GM20431 (cell line): ENCODE data around the gene MDFI.

Source experiments
- in situ Hi-C: fragments of 300-500 bp; cut with MseI, MboI; formaldehyde crosslinking; loops from one replicate; pipeline ENCODE4 v1.15.0; 2020; ENCODE audit warnings: low sequenced_read_pairs; ENCODE audit not compliant: unreplicated experiment

Gene MDFI

DNA sequence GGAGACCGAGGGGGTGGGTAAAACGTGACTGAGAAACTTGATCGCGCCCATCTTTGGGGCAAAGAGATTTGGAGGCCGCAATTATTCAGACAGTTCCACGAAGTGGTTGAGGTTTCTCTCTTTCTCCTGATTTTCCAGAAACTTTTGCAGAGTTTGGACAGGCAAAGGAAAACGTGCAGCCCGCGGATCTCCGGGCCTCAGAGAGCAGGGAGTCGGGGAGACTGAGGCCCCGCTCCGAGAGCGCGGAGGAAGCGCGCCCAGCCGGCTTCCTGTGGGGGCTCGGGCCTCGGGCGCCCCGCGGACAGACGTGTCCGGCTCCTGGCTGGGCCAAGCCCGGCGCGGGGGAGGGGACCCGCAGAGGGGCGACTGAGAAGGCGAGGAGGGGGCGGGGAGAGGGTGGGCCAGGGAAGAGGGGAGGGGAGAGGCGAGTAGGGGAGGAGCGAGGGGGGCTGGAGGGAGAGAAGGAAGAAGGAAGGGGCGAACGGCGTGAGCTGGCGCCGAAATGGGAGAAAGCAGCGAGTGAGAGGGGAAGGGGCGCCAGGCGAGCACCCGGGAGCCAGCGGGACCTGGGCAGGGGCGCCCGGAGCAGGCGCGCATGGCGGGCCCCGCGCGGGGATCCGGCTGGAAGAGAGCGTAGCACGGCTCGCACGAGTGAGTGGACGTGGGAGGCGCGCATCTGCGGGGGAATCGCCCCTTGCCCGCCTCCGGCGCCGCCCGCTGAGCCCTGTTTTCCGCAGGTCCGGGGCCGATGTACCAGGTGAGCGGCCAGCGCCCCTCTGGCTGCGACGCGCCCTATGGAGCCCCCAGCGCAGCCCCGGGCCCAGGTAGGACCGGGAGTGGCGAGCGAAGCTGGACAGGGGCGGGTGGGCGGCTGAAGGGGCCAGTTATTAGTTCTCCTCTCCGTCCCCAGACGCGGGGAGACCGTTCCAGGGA lies at the start of gene MDFI:
TSS of gene MDFI (plus strand) at position 467 of the 933 bp plus-strand sequence. CDS start at position 749, 282 bp downstream.
- in situ Hi-C loops, result no loop called here

DNA sequence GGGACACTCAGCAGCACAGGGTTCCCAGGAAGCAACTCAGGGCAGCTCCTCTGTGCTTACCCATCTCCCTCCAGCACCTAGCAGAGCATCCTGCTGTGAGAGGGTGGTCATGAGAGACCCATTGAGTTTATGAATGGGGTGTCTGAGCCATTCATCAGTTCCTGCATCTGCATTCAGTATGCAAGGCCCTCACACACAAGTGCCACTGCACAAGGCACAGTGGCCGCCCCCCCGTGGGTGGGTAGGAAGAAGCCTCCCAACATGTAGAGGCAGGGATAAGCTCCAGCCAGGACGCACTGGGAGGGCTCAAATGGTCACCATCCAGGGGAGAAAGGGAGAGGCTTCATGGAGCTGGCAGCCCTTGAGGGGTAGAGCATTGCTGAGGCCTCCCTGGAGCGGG lies 49.0 kb upstream of the MDFI start:
- in situ Hi-C loops, result no loop called here

- in situ Hi-C loops, result loop anchor here (5.0 kb wide), 1 partner anchor 128 kb away; no protein-coding TSS in a partner anchor
Observed at GRCh38 chr6:41589636-41590622, 48.3 kb upstream of the MDFI start.

GRCh38 chr6:41591122-41591521 lies 47.1 kb upstream of the MDFI start:
- in situ Hi-C loops, result loop anchor here (5.0 kb wide), 1 partner anchor 129 kb away; no protein-coding TSS in a partner anchor

- in situ Hi-C loops, result loop anchor here (5.0 kb wide), 1 partner anchor 130 kb away; no protein-coding TSS in a partner anchor
Observed at GRCh38 chr6:41591859-41592502, 46.3 kb upstream of the MDFI start.

GRCh38 chr6:41593406-41593805 lies 44.9 kb upstream of the MDFI start:
- in situ Hi-C loops, result loop anchor here (5.0 kb wide), 1 partner anchor 131 kb away; no protein-coding TSS in a partner anchor

DNA sequence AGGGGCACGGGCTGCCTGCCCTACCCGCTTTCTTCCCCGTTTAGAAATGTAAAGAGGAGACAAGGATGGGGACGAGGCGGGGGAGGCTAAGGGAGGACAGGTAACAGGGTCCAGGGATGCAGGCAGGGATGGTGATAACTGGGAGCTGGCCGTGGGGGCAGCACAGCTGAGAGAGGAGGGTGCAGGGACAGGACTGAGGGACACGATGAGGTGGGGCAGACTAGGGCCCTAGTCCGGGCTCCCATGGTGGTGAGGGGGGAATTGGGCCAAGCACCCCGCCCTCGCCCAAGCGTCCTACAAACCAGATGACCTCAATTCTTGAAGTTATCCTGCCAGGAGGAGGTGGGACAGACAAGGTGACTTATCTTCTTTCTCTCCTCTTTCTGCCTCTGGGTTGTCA lies 44.4 kb upstream of the MDFI start:
- in situ Hi-C loops, result loop anchor here (5.0 kb wide), 1 partner anchor 132 kb away; no protein-coding TSS in a partner anchor

DNA sequence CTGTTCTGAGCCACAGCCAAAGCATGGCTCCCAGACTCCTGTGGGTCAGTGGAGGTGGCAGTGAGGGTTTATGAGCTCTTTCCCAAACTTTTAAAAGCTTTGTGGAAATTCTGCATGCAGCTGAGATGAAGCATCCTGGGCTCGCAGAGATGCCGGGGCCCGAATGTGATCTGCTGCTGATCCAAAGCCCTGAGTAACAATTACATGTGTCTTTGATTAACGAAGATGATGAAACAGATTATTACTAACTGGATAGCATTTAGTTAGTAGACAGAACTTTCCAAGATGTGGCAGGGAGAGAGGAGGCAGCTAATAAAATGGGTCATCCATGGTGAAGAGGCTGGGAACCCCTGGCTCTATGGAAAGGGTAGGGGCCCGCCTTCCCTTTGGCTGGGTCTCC lies 43.9 kb upstream of the MDFI start:
- in situ Hi-C loops, result loop anchor here (5.0 kb wide), 1 partner anchor 132 kb away; no protein-coding TSS in a partner anchor

GRCh38 chr6:41594766-41595165 lies 43.5 kb upstream of the MDFI start:
- in situ Hi-C loops, result loop anchor here (5.0 kb wide), 1 partner anchor 132 kb away; no protein-coding TSS in a partner anchor

- in situ Hi-C loops, result no loop called here
Observed at GRCh38 chr6:41595166-41595565, 43.1 kb upstream of the MDFI start.

DNA sequence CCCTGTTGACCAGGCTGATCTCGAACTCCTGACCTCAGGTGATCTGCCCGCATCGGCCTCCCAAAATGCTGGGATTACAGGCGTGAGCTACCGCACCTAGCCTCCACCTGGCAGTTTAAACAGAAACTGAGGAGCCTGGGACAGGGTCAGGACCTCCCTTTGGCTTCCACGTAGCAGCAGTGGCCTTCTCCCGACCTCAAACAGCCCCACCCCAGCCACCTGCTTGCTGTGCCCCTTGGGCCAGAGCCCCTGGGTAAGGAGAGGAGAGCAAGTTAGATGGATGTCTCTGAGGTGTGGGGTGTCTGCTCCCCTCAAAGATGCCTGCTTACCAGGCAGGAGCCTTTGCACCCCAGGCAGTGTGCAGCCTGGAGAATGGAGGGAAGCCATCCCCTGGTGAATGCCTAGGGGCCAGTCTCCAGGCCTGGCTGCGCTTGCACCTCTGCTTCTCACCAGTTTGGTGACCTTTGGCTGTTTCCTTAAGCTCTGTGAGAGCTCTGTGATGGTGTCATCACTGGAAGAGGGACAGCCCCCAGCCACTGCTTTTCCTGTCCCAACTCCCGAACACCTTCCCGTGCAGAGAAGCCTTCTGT lies 42.1 kb upstream of the MDFI start:
- in situ Hi-C loops, result no loop called here

- in situ Hi-C loops, result no loop called here
Observed at GRCh38 chr6:41596807-41597206, 41.5 kb upstream of the MDFI start.

DNA sequence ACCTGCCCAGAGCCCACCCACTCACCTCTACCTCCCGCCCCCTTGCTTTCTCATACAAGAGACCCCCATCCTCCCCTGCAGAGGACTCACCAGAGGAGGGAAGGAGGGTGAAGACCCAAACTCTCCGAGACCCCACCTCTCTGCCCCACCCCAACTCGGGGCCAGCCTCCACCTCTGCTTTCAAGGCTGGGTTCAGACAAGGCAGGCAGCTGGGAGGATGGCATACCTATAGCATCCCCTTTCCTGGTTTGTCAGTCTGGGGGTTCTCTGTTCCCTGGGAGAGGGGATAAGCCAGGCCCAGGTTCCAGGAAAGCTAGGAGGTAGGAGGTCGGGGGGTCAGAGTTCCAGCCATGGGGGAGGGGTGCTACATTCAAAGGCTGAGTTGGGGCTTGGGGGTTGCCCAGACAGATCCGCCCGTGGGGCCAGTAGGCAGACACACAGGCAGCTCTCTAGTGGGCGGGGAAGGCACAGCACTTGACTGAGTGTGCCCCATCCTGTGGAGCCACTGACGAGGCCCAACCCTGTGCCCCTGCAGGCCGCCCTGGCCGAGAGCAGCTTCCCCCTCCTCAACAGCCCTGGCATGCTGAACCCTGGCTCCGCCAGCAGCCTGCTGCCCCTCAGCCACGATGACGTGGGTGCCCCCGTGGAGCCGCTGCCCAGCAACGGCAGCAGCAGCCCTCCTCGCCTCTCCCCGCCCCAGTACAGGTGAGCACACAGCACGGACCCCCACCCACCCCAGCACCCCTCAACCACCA lies 40.8 kb upstream of the MDFI start:
- in situ Hi-C loops, result no loop called here

DNA sequence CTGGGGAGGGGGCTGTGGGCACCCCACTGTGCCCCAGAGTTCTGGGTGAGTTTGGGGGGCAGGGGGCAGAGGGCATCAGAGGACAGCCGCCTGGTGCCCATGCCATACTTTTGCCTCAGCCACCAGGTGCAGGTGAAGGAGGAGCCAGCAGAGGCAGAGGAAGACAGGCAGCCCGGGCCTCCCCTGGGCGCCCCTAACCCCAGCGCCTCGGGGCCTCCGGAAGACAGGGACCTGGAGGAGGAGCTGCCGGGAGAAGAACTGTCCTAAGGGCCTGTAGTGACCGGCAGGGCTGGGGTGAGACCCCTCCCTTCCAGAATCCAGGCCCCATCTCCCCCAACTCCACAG lies 39.6 kb upstream of the MDFI start:
- in situ Hi-C loops, result no loop called here

DNA sequence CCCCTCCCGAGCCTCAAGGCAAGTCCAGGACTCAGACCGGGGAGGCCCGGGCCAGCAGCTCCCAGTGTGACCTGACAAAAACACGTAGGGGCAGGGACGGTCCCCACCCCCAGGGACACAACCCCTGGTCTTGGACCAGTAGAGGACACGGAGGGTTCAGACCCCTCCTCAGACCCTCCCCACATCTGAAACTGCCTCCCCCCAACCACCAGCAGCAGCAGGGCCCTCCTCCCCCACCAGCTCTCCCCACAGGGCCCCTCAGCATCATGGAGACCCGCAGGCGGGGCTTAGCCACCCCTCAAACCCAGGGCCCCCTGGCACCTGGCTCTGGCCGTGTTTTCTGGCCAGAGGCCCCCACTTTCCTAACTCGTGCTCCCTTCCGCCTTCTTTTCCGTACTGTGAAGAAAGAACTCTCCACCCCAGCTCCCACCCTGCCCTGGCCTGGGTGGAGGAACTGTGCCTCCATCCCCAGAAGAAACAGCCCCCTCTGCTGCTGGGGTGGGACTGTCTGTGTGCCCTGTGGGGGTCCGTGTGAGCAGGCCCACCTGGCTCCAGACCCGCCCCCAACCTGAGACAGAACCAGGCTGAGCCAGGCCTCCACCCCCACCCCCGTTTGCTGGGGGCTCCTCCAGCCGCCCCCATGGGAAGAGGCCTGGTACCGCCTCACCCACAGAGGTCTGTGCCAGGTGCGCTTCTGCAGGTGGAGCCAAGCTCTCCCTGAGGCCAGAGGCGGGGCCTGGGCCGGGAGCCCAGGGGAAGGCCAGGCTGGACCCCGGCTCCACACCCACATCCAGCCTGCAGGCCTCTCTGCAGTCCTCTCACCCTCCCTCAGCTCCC lies 39.0 kb upstream of the MDFI start:
- in situ Hi-C loops, result no loop called here

DNA sequence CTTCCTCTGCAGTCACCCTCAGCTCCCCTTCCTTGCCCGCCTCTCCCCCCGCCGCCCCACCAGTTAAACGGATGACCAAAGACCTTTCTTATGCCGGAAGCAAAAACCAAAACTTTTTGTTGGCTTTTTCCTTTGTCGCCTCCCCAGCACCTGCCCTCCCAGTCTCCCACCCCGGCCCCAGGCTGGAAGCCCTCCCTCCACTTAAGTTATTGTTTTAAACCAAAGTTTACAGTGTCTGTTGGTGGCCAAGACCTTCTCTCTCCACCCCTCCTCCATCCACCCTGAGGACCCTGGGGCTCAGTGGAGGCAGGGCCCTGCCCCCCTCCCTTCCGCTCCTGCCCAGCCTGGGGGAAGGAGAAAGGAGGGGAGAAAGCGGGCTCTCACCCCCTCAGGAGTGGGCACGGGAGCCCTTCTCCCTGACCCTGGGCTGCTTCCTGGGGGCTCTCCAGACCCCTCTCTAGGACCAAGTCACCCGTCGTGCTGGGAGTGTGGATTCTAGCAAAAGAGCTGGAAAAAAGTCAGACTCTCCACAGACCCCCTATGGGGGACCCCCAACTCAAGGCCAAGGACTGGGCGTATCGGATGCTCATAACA lies 38.3 kb upstream of the MDFI start:
- in situ Hi-C loops, result loop anchor here (10.0 to 25.0 kb wide), 2 partner anchors 175 to 462 kb away; partner anchors contain the start of genes FRS3 and TAF8

- in situ Hi-C loops, result loop anchor here (10.0 to 25.0 kb wide), 2 partner anchors 174 to 462 kb away; partner anchors contain the start of genes FRS3 and TAF8
Observed at GRCh38 chr6:41600499-41601247, 37.6 kb upstream of the MDFI start.
